NCI-H2171 treated with DMSO at 0.1 percent for 48 hours (cell line): ENCODE results near the gene ITFG1.
"Not testable (repeated sequence)": the region's sequence is repeated elsewhere in the genome, so short reads cannot be mapped to it uniquely, and the experiment has no call there.

Source experiments
- DNase-seq: peaks from one replicate; lab custom pipeline; 2025; lab: John Stamatoyannopoulos, UW

The ITFG1 gene

GRCh38 chr16:47473792-47474191 is 12.9 kb upstream of the ITFG1 start:
- DNase-seq, result no peak

GRCh38 chr16:47473004-47473403 is 12.1 kb upstream of the ITFG1 start:
- DNase-seq, result not testable (repeated sequence)

GRCh38 chr16:47470810-47471209 is 9.9 kb upstream of the ITFG1 start:
- DNase-seq, result no peak

GRCh38 chr16:47470211-47470610 is 9.3 kb upstream of the ITFG1 start:
- DNase-seq, result no peak

- DNase-seq, result no peak
Measured at GRCh38 chr16:47469227-47469626, 8.4 kb upstream of the ITFG1 start.

- DNase-seq, result not testable (repeated sequence)
Measured at GRCh38 chr16:47468070-47468689, 7.3 kb upstream of the ITFG1 start.

GRCh38 chr16:47467501-47467900 is 6.6 kb upstream of the ITFG1 start:
- DNase-seq, result no peak

GRCh38 chr16:47465919-47466630 is 5.2 kb upstream of the ITFG1 start:
- DNase-seq, result no peak

GRCh38 chr16:47463771-47464624 is 3.1 kb upstream of the ITFG1 start:
- DNase-seq, result no peak

GRCh38 chr16:47461598-47462266 is 869 bp upstream of the ITFG1 start:
- peak; percentile 15 for DNase-seq

- no peak for DNase-seq
Measured at GRCh38 chr16:47460359-47460710, 528 bp downstream of the ITFG1 start.

- DNase-seq, result no peak
Measured at GRCh38 chr16:47459603-47460002, 1.3 kb downstream of the ITFG1 start.

GRCh38 chr16:47458331-47458730 is 2.5 kb downstream of the ITFG1 start:
- no peak for DNase-seq

- no peak for DNase-seq
Measured at GRCh38 chr16:47449788-47450187, 11.1 kb downstream of the ITFG1 start.

GRCh38 chr16:47448830-47449575 is 11.9 kb downstream of the ITFG1 start:
- no peak for DNase-seq

- no peak for DNase-seq
Measured at GRCh38 chr16:47446431-47446830, 14.4 kb downstream of the ITFG1 start.

- not testable (repeated sequence) for DNase-seq
Measured at GRCh38 chr16:47442884-47443283, 18.0 kb downstream of the ITFG1 start.

- not testable (repeated sequence) for DNase-seq
Measured at GRCh38 chr16:47440066-47440465, 20.8 kb downstream of the ITFG1 start.

- DNase-seq, result not testable (repeated sequence)
Measured at GRCh38 chr16:47434274-47434673, 26.6 kb downstream of the ITFG1 start.

- DNase-seq, result no peak
Measured at GRCh38 chr16:47431960-47432359, 28.9 kb downstream of the ITFG1 start.

GRCh38 chr16:47426806-47427205 is 34.1 kb downstream of the ITFG1 start:
- DNase-seq, result no peak

GRCh38 chr16:47424846-47425245 is 36.0 kb downstream of the ITFG1 start:
- no peak for DNase-seq
